ENCODE results near the gene PTTG1IP. TPM values are rescaled to one million over a fixed set of nuclear protein-coding genes. Genes with fewer than 3 reads are reported as not detected.

PTTG1IP gene
- total and polyA plus RNA-seq, 2 of the 13 experiments (the other 11 are each of a cell fraction or from before 2014, with no cell fraction given) = 161 to 700 TPM

DNA sequence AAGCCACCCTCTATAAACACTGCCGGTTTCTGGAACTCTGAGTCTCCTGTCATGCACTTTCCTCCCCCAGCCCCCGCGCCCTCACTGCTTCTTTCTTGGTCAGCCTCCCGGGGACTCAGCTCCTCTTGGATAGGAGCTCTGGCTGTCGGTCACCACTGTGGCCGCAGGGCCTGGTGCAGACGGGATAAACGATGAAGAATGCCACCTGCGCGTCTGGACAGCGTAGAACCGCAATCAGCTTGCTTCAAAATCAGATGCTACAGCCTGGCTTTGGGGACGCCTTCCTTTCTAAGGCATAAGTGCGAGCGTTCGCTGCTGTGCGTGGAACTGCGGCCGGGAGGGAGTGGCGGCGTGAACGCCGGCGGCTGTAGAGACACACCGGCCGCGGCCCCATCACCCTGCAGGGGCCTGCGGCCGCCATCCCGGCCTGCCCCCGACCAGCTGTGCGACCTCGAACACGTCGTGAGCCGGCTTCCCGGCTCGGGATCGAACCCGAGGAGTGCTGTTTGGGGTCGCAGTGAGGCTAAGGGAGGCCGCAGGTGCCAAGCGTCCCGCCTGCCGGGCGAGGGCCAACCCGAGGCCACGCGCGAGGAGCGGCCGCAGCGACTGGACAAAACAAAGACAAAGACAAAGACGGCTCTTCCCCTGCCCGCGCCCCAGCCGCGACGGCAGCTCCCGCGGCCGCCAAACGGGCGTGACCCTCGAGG, 688 bp downstream of the PTTG1IP start (continued):
- no peak for TF ChIP-seq ZNF430 (CRISPR knock-in tag; IDR thresholded peaks at IDR 0.05)
- TF ChIP-seq ARID2 (CRISPR knock-in tag; IDR thresholded peaks at IDR 0.05; ENCODE audit: borderline replicate concordance) = no peak; the same call in 1 of the 2 replicates
- no peak for TF ChIP-seq ZZZ3 (CRISPR knock-in tag; IDR thresholded peaks at IDR 0.05; ENCODE audit: borderline replicate concordance)
- TF ChIP-seq ZBTB8A (CRISPR knock-in tag; IDR thresholded peaks at IDR 0.05; ENCODE audit: borderline replicate concordance, low read depth) = no peak
- no peak for TF ChIP-seq TCF7L2 (IDR thresholded peaks at IDR 0.05; ENCODE audit: low read depth, low read length)
- TF ChIP-seq LCORL (IDR thresholded peaks at IDR 0.05) = no peak
- peak; percentile 13; the same call in 1 of the 2 replicates for TF ChIP-seq LCORL (CRISPR knock-in tag; IDR thresholded peaks at IDR 0.05)
- no peak for TF ChIP-seq FOXO1 (CRISPR knock-in tag; IDR thresholded peaks at IDR 0.05)
- TF ChIP-seq SNAI1 (CRISPR knock-in tag; IDR thresholded peaks at IDR 0.05; ENCODE audit: borderline replicate concordance) = no peak; the same call in 1 of the 2 replicates
- TF ChIP-seq, protein P1, sequence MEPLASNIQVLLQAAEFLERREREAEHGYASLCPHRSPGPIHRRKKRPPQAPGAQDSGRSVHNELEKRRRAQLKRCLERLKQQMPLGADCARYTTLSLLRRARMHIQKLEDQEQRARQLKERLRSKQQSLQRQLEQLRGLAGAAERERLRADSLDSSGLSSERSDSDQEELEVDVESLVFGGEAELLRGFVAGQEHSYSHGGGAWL (CRISPR knock-in tag; IDR thresholded peaks at IDR 0.05) = no peak
- no peak for TF ChIP-seq TBX3 (IDR thresholded peaks at IDR 0.05; ENCODE audit: borderline replicate concordance)
- TF ChIP-seq ZMYM3 (CRISPR knock-in tag; IDR thresholded peaks at IDR 0.05) = no peak
- TF ChIP-seq ZNF567 (CRISPR knock-in tag; IDR thresholded peaks at IDR 0.05; ENCODE audit: borderline replicate concordance) = no peak
- TF ChIP-seq BRD4 (CRISPR knock-in tag; IDR thresholded peaks at IDR 0.05) = peak; percentile 34; the same call in 1 of the 2 replicates
- TF ChIP-seq ZNF232 (CRISPR knock-in tag; IDR thresholded peaks at IDR 0.05; ENCODE audit: borderline replicate concordance) = peak; percentile 18; the same call in 1 of the 2 replicates
- no peak for TF ChIP-seq NBN (conservative IDR thresholded peaks at IDR 0.05)
- TF ChIP-seq, protein P2, sequence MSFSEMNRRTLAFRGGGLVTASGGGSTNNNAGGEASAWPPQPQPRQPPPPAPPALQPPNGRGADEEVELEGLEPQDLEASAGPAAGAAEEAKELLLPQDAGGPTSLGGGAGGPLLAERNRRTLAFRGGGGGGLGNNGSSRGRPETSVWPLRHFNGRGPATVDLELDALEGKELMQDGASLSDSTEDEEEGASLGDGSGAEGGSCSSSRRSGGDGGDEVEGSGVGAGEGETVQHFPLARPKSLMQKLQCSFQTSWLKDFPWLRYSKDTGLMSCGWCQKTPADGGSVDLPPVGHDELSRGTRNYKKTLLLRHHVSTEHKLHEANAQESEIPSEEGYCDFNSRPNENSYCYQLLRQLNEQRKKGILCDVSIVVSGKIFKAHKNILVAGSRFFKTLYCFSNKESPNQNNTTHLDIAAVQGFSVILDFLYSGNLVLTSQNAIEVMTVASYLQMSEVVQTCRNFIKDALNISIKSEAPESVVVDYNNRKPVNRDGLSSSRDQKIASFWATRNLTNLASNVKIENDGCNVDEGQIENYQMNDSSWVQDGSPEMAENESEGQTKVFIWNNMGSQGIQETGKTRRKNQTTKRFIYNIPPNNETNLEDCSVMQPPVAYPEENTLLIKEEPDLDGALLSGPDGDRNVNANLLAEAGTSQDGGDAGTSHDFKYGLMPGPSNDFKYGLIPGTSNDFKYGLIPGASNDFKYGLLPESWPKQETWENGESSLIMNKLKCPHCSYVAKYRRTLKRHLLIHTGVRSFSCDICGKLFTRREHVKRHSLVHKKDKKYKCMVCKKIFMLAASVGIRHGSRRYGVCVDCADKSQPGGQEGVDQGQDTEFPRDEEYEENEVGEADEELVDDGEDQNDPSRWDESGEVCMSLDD (CRISPR knock-in tag; IDR thresholded peaks at IDR 0.05; ENCODE audit: borderline replicate concordance) = no peak
- TF ChIP-seq PPARG (CRISPR knock-in tag; conservative IDR thresholded peaks at IDR 0.05) = no peak
- no peak for TF ChIP-seq HOXA3 (CRISPR knock-in tag; IDR thresholded peaks at IDR 0.05)
- TF ChIP-seq ZNF7 (CRISPR knock-in tag; IDR thresholded peaks at IDR 0.05) = no peak
- TF ChIP-seq TBP (CRISPR knock-in tag; IDR thresholded peaks at IDR 0.05) = no peak
- TF ChIP-seq PAWR (CRISPR knock-in tag; IDR thresholded peaks at IDR 0.05; ENCODE audit: borderline replicate concordance) = no peak
- TF ChIP-seq JUND (CRISPR knock-in tag; IDR thresholded peaks at IDR 0.05) = no peak
- TF ChIP-seq, protein P3, sequence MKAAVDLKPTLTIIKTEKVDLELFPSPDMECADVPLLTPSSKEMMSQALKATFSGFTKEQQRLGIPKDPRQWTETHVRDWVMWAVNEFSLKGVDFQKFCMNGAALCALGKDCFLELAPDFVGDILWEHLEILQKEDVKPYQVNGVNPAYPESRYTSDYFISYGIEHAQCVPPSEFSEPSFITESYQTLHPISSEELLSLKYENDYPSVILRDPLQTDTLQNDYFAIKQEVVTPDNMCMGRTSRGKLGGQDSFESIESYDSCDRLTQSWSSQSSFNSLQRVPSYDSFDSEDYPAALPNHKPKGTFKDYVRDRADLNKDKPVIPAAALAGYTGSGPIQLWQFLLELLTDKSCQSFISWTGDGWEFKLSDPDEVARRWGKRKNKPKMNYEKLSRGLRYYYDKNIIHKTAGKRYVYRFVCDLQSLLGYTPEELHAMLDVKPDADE (CRISPR knock-in tag; IDR thresholded peaks at IDR 0.05) = no peak

Data from HepG2 (cell line).